ENCODE data around the gene IFIT1B. TPM values are rescaled to one million over a fixed set of nuclear protein-coding genes. Genes with fewer than 3 reads are reported as not detected.
"Not testable (repeated sequence)": the region's sequence is repeated elsewhere in the genome, so short reads cannot be mapped to it uniquely, and the experiment has no call there.

The IFIT1B gene
- total RNA-seq, 4 donors from 2014 or later, result not detected

- DNase-seq (ENCODE audit: low spot score in 2 of 2), result no peak
- intact Hi-C loops (cut with DNase I; ENCODE audit: low total_unique reads), result no loop called here
- WGBS, 2 donors, result 89 to 94% methylated on average over 1 of the region's 1 CpG
Measured at GRCh38 chr10:89399956-89400355, 22.1 kb downstream of the IFIT1B start.

GRCh38 chr10:89403043-89403442, 25.2 kb downstream of the IFIT1B start:
- no peak for DNase-seq (ENCODE audit: low spot score in 2 of 2)
- no peak overlapping the region for H3K4me3 ChIP-seq (ENCODE audit: low read depth, poor library complexity, severe bottlenecking)
- WGBS, 2 donors, result 85 to 86% methylated on average over 2 of the region's 2 CpGs
- intact Hi-C loops (cut with DNase I; ENCODE audit: low total_unique reads), result no loop called here
- TF ChIP-seq POLR2A (IDR thresholded peaks at IDR 0.05) (no peak), CTCF (IDR thresholded peaks at IDR 0.05) (no peak)

More at GRCh38 chr10:89399956-89400355, 22.1 kb downstream of the IFIT1B start:
- H3K4me3 ChIP-seq (ENCODE audit: low read depth, poor library complexity, severe bottlenecking), result no peak overlapping the region
- TF ChIP-seq CTCF (IDR thresholded peaks at IDR 0.05), result no peak
- TF ChIP-seq POLR2A (IDR thresholded peaks at IDR 0.05), result no peak

DNA sequence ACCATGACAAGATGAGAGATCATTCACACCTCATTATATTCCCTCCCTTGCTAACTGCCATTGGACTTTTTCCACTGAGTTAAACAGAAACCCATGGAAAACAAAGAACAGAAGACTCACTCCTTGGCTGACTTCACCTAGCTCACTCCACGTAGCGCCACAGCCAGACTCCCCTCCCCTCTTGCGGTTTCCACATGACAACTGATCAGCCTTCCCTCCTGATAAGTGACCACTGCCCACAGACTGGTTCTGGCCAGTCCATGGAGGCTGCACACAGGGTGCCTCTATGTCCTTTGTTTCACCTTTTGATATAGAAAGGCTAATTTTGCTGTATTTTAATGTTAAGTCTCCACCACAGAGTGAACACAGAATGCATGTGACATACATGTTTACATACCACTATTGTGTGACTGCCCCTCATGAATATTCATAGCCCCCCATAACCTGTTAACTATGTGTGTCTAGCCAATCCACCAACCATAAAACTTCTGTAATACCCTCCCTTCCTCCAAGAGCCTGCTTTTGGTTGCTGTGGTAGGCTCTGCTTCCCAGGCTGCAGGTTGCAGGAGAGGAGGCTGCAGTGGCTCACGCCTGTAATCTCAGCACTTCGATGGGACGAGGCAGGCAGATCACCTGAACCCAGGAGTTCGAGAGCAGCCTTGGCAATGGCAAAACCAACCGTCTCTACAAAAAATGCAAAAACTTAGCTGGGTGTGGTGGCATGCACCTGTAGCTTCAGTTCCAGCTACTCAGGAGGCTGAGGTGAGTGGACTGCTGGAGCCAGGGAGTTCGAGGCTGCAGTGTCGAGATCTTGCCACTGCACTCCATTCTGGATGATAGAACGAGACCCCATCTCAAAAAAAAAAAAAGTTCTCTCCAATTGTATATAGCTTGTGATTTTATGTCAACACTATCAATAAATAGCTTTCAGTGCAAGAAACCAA, 26.5 kb downstream of the IFIT1B start:
- DNase-seq (ENCODE audit: low spot score in 2 of 2), result no peak
- 90 to 92% methylated on average over 11 of the region's 11 CpGs for WGBS, 2 donors
- H3K4me3 ChIP-seq (ENCODE audit: low read depth, poor library complexity, severe bottlenecking), result no peak overlapping the region
- TF ChIP-seq POLR2A (IDR thresholded peaks at IDR 0.05) (no peak), CTCF (IDR thresholded peaks at IDR 0.05) (no peak)
- intact Hi-C loops (cut with DNase I; ENCODE audit: low total_unique reads), result no loop called here

DNA sequence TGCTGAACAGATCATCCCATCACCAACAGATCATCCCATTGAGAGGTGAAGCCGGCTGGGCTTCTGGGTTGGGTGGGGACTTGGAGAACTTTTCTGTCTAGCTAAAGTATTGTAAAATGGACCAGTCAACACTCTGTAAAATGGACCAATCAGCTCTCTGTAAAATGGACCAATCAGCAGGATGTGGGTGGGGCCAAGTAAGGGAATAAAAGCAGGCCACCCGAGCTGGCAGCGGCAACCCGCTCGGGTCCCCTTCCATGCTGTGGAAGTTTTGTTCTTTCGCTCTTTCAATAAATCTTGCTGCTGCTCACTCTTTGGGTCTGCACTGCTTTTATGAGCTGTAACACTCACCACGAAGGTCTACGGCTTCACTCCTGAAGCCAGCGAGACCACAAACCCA, 28.3 kb downstream of the IFIT1B start:
- intact Hi-C loops (cut with DNase I; ENCODE audit: low total_unique reads); H3K4me3 ChIP-seq (ENCODE audit: low read depth, poor library complexity, severe bottlenecking); DNase-seq (ENCODE audit: low spot score in 2 of 2): not testable (repeated sequence)
- 94 to 97% methylated on average over 9 of the region's 9 CpGs for whole genome bisulfite sequencing, 2 donors

GRCh38 chr10:89407792-89408191, 29.9 kb downstream of the IFIT1B start:
- DNase-seq (ENCODE audit: low spot score in 2 of 2); H3K4me3 ChIP-seq (ENCODE audit: low read depth, poor library complexity, severe bottlenecking); intact Hi-C loops (cut with DNase I; ENCODE audit: low total_unique reads): not testable (repeated sequence)
- WGBS, 2 donors, result 98 to 100% methylated on average over 3 of the region's 3 CpGs

DNA sequence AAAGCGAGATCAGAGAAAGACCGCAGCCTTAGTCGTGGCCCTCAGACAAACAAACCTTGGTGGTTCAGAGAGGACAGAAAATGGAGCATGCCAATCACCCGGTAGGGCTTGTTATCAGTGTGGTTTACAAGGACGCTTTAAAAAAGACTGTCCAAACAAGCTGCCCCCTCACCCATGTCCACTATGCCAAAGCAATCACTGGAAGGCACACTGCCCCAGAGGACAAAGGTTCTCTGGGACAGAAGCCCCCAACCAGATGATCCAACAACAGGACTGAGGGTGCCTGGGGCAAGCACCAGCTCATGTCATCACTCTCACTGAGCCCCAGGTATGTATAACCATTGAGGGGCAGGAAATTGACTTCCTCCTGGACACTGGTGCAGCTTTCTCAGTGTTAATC, 31.4 kb downstream of the IFIT1B start:
- H3K4me3 ChIP-seq (ENCODE audit: low read depth, poor library complexity, severe bottlenecking); DNase-seq (ENCODE audit: low spot score in 2 of 2); intact Hi-C loops (cut with DNase I; ENCODE audit: low total_unique reads): not testable (repeated sequence)
- 96 to 99% methylated on average over 5 of the region's 5 CpGs for WGBS, 2 donors

DNA sequence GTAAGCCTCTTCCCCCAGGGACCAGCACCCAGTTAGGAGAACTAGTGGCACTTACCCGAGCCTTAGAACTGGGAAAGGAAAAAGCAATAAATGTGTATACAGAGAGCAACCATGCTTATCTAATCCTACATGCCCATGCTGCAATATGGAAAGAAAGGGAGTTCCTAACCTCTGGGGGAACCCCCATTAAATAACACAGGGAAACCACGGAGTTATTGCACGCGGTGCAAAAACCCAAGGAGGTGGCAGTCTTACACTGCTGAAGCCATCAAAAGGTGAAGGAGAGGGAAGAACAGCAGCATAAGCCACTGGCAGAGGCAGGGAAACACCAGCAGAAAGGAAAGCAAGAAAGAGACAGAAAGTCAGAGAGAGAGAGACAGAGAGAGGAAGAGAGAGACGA, 32.7 kb downstream of the IFIT1B start:
- DNase-seq (ENCODE audit: low spot score in 2 of 2); H3K4me3 ChIP-seq (ENCODE audit: low read depth, poor library complexity, severe bottlenecking); intact Hi-C loops (cut with DNase I; ENCODE audit: low total_unique reads): not testable (repeated sequence)
- WGBS, 2 donors, result 75 to 88% methylated on average over 5 of the region's 5 CpGs

- H3K4me3 ChIP-seq (ENCODE audit: low read depth, poor library complexity, severe bottlenecking); intact Hi-C loops (cut with DNase I; ENCODE audit: low total_unique reads); DNase-seq (ENCODE audit: low spot score in 2 of 2): not testable (repeated sequence)
- WGBS, 2 donors, result 73 to 78% methylated on average over 2 of the region's 2 CpGs
Measured at GRCh38 chr10:89411135-89411534, 33.3 kb downstream of the IFIT1B start.

GRCh38 chr10:89412276-89412675, 34.4 kb downstream of the IFIT1B start:
- H3K4me3 ChIP-seq (ENCODE audit: low read depth, poor library complexity, severe bottlenecking); DNase-seq (ENCODE audit: low spot score in 2 of 2); intact Hi-C loops (cut with DNase I; ENCODE audit: low total_unique reads): not testable (repeated sequence)
- 84 to 90% methylated on average over 10 of the region's 10 CpGs for WGBS, 2 donors
